Common myeloid progenitor, CD34-positive (primary cell): ENCODE data around the gene SLC25A25.

ENCODE experiments used
- CTCF ChIA-PET: fragments of 350-600 bp; sonication (Branson Sonifier 250); formaldehyde crosslinking; loops from one replicate; lab custom pipeline; 2021; ENCODE audit warnings: antibody characterized with exemption; lab: Charles Lee
- POLR2A ChIA-PET: fragments of 350-600 bp; sonication (Branson Sonifier 250); formaldehyde crosslinking; loops from one replicate; lab custom pipeline; 2021; ENCODE audit warnings: antibody characterized with exemption; lab: Charles Lee
- DNase-seq, 3 donors: peaks; one replicate each; pipeline versions ENCODE4 v3.0.0 to v3.0.0-alpha.2; 2013
- H3K27ac ChIP-seq, 2 experiments: 1 replicate in 1 of 2; 2 replicates in 1 of 2; pipeline ENCODE4 v1.7.0; 2013; ENCODE audit warnings: inconsistent platforms in 2 of 2, low read length in 2 of 2, mild to moderate bottlenecking in 2 of 2, low read depth in 1 of 2, moderate library complexity in 1 of 2; ENCODE audit not compliant: severe bottlenecking in 2 of 2, insufficient read depth in 1 of 2, poor library complexity in 1 of 2
- H3K27me3 ChIP-seq, 5 experiments: replicated peaks in 2 of 5; 1 replicate in 3 of 5; 2 replicates in 2 of 5; pipeline versions ENCODE4 v1.6.1 to v1.7.0; 2013; ENCODE audit warnings: low read length in 4 of 5, mild to moderate bottlenecking in 2 of 5, moderate library complexity in 2 of 5, inconsistent platforms in 1 of 5; ENCODE audit not compliant: insufficient read depth in 5 of 5, control insufficient read depth in 4 of 5
- H3K36me3 ChIP-seq, 4 experiments: 1 replicate in 2 of 4; 2 replicates in 2 of 4; pipeline versions ENCODE4 v1.6.1 to v1.7.0; 2013; ENCODE audit warnings: low read length in 3 of 4, control low read depth in 1 of 4, mild to moderate bottlenecking in 1 of 4; ENCODE audit not compliant: control insufficient read depth in 4 of 4, insufficient read depth in 4 of 4
- H3K4me1 ChIP-seq, 4 experiments: 1 replicate in 3 of 4; 2 replicates in 1 of 4; pipeline versions ENCODE4 v1.6.1 to v1.7.1; 2013; ENCODE audit warnings: low read length in 3 of 4, mild to moderate bottlenecking in 3 of 4, control low read depth in 1 of 4, inconsistent platforms in 1 of 4, moderate library complexity in 1 of 4; ENCODE audit not compliant: control insufficient read depth in 4 of 4, insufficient read depth in 4 of 4; ENCODE audit errors: control extremely low read depth in 1 of 4
- H3K4me3 ChIP-seq, 7 experiments: 1 replicate in 4 of 7; 2 replicates in 3 of 7; pipeline versions ENCODE4 v1.5.1 to v1.7.0; 2013; ENCODE audit warnings: mild to moderate bottlenecking in 7 of 7, low read length in 6 of 7, moderate library complexity in 6 of 7, inconsistent platforms in 2 of 7, low read depth in 2 of 7, control low read depth in 1 of 7; ENCODE audit not compliant: insufficient read depth in 4 of 7, control insufficient read depth in 1 of 7; ENCODE audit errors: extremely low read depth in 1 of 7
- H3K9me3 ChIP-seq, 5 experiments: 1 replicate in 4 of 5; 2 replicates in 1 of 5; pipeline versions ENCODE4 v1.6.1 to v1.7.1; 2013; ENCODE audit warnings: low read length in 4 of 5, mild to moderate bottlenecking in 2 of 5, inconsistent platforms in 1 of 5, low read depth in 1 of 5, moderate library complexity in 1 of 5; ENCODE audit not compliant: control insufficient read depth in 4 of 5, insufficient read depth in 2 of 5; ENCODE audit errors: control extremely low read depth in 1 of 5
- WGBS: methylation state at CpG from one replicate; pipeline ENCODE4 v1.1.5; 2013; ENCODE audit not compliant: insufficient coverage; 5-methylcytosine and 5-hydroxymethylcytosine counted together

Gene SLC25A25

GRCh38 chr9:128114326-128115186 lies 46.5 kb downstream of the SLC25A25 start:
- 96% methylated on average over 27 of the region's 29 CpGs for WGBS
- no peak overlapping the region for H3K27ac ChIP-seq
- H3K36me3 ChIP-seq = peaks cover 0 to 18% (median 8%) of the 10 kb centered on the region in 4 experiments
- DNase-seq = no peak
- CTCF ChIA-PET = interaction anchor here (0.7 to 4.9 kb wide), 13 partner anchors 8 to 172 kb away, joined by 3 to 47 read pairs (median 4); partner anchors contain the start of genes BBLN and PTGES2
- no peaks in the 10 kb centered on the region for H3K27me3 ChIP-seq
- H3K4me1 ChIP-seq = peaks cover 0 to 7% (median 3%) of the 10 kb centered on the region in 4 experiments
- no peak overlapping the region for H3K4me3 ChIP-seq
- H3K9me3 ChIP-seq = no peaks in the 10 kb centered on the region
- POLR2A ChIA-PET = interaction anchor here (1.3 kb wide), 1 partner anchor 21 kb away, joined by 3 read pairs; no protein-coding TSS in a partner anchor

DNA sequence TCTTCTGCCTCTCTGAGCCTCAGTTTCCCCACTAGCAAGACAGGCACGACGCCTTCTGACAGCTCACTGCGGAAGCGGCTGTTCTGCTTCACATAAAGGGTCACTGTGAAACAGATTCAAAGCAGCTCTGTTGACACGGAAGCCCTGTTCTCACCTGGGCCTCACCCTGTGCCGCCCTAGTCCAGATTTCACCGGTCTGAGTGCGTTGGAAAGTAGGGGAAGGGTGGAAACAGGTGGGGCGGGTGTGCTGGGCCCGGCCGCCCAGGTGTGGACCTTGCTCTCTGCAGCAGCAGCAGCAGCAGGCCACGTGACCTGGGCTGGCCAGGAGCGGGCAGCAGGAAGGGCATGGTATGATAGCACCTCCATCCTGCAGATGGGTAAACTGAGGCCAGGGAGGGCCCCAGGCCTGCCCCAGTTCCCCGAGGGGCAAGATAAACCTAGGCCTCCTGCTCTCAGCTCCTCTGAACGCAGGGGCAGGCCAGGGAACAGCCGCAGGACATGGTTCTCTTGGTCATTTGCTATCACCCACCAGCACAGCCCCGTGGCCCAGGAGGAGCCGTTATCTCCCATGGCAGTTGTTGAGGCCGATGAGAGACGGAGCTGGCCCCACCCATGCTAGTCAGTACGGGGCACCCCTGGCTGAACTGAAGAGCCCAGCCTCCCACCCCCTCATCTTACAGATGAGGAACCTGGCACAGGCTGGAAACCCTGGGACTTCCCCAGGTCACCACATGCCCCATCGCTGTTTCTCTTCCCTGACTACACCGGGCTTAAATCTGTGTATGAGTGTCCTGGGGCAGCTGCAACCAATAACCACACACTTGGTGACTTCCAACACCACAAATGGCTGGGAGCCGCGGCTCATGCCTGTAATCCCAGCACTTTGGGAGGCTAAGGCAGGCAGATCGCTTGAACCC lies 47.4 kb downstream of the SLC25A25 start:
- CTCF ChIA-PET = interaction anchor here (0.7 to 4.9 kb wide), 18 partner anchors 9 to 173 kb away, joined by 3 to 47 read pairs (median 4); partner anchors contain the start of genes BBLN and PTGES2
- Histone ChIP-seq H3K27me3 (no peaks in the 10 kb centered on the region), H3K4me3 (no peak overlapping the region), H3K27ac (no peak overlapping the region), H3K4me1 (peaks cover 0 to 7% (median 3%) of the 10 kb centered on the region in 4 experiments), H3K36me3 (peaks cover 0 to 23% (median 9%) of the 10 kb centered on the region in 4 experiments), H3K9me3 (no peaks in the 10 kb centered on the region)
- peak; percentile 79 to 94 (median 90) for DNase-seq
- POLR2A ChIA-PET = interaction anchor here (1.3 kb wide), 1 partner anchor 22 kb away, joined by 3 read pairs; no protein-coding TSS in a partner anchor
- WGBS = 89% methylated on average over 24 of the region's 26 CpGs

GRCh38 chr9:128116104-128117083 lies 48.4 kb downstream of the SLC25A25 start:
- Histone ChIP-seq H3K9me3 (no peaks in the 10 kb centered on the region), H3K27me3 (no peaks in the 10 kb centered on the region), H3K27ac (no peak overlapping the region), H3K4me3 (no peak overlapping the region), H3K36me3 (peaks cover 2 to 33% (median 18%) of the 10 kb centered on the region in 4 experiments), H3K4me1 (peaks cover 0 to 7% (median 3%) of the 10 kb centered on the region in 4 experiments)
- POLR2A ChIA-PET = interaction anchor here (1.6 kb wide), 1 partner anchor 11 kb away, joined by 6 read pairs; the partner anchor contains the start of gene PTGES2
- CTCF ChIA-PET = interaction anchor here (0.7 to 4.9 kb wide), 13 partner anchors 8 to 172 kb away, joined by 3 to 47 read pairs (median 4); partner anchors contain the start of gene PTGES2
- WGBS = over 99% methylated on average over 13 of the region's 16 CpGs
- no peak for DNase-seq

- peak overlapping the region in 2 of 7 experiments; percentile 11 to 45 for H3K4me3 ChIP-seq
- peaks cover 2 to 42% (median 26%) of the 10 kb centered on the region in 4 experiments for H3K36me3 ChIP-seq
- peak; percentile 88 to 94 (median 88) for DNase-seq
- no peaks in the 10 kb centered on the region for H3K9me3 ChIP-seq
- WGBS = 20% methylated on average over 27 of the region's 27 CpGs
- H3K27me3 ChIP-seq = no peaks in the 10 kb centered on the region
- ChIA-PET CTCF (interaction anchor here (0.6 to 4.9 kb wide), 27 partner anchors 8 to 750 kb away, joined by 3 to 47 read pairs (median 4); partner anchors contain the start of gene PTGES2), POLR2A (interaction anchor here (0.9 to 1.6 kb wide), 2 partner anchors 10 to 19 kb away, joined by 3 to 6 read pairs; partner anchors contain the start of gene PTGES2)
- H3K27ac ChIP-seq = no peak overlapping the region
- peaks cover 0 to 7% (median 3%) of the 10 kb centered on the region in 4 experiments for H3K4me1 ChIP-seq
These were observed 49.8 kb downstream of the SLC25A25 start for GRCh38 chr9:128117613-128118471.

GRCh38 chr9:128118472-128118857 lies 50.4 kb downstream of the SLC25A25 start:
- H3K4me1 ChIP-seq = peaks cover 0 to 7% (median 3%) of the 10 kb centered on the region in 4 experiments
- no peaks in the 10 kb centered on the region for H3K27me3 ChIP-seq
- H3K4me3 ChIP-seq = no peak overlapping the region
- 56% methylated on average over 3 of the region's 3 CpGs for WGBS
- no peak overlapping the region for H3K27ac ChIP-seq
- ChIA-PET CTCF (interaction anchor here (0.6 to 4.9 kb wide), 17 partner anchors 7 to 749 kb away, joined by 3 to 47 read pairs (median 4); partner anchors contain the start of gene PTGES2), POLR2A (interaction anchor here (1.6 kb wide), 1 partner anchor 9 kb away, joined by 6 read pairs; the partner anchor contains the start of gene PTGES2)
- no peaks in the 10 kb centered on the region for H3K9me3 ChIP-seq
- DNase-seq = no peak
- peaks cover 2 to 43% (median 26%) of the 10 kb centered on the region in 4 experiments for H3K36me3 ChIP-seq
